ENCODE data around the gene CCDC91.

Gene CCDC91

DNA sequence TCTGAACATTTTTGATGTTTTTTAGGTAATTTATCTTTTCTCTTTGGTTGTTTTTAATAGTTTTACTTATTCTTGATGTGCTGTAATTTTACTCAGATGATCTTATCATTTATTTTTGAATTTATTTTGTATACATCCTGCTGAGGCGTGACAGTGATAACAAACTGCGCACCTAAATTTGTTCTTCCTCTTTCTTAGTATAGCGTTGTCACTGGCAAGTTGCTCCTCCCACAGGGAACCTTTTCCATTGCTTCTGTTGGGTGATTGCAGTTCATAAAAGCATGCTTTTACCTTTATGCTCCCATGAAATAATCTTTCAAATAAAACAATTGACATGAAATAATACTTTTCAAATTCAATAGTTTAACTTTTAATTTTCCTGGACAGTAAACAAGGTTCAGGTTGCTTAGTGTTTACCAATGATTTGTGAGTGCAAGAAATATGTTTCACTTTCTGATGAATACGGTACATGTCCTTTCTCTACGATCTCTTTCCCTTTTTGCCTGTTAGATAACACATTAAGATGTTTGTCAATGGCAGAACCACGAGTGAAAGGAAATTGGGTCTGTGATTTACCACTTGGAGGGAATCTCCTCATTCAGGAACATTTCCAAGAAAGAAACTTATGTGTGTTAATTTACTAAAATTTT is 223.3 kb downstream of the CCDC91 start:
- H3K9ac ChIP-seq (ENCODE audit: low read length), result no peak overlapping the region
- WGBS (ENCODE audit: extremely low coverage, insufficient coverage, insufficient read length), result no CpG with 5 or more reads among the region's 6 CpGs
- no peak overlapping the region for H4K91ac ChIP-seq (ENCODE audit: low read depth, low read length)
- no peak overlapping the region for H2AFZ ChIP-seq (ENCODE audit: insufficient read depth, low read length, poor library complexity)
- DNase-seq, result no peak
- no peaks in the 10 kb centered on the region for H3K4me1 ChIP-seq (ENCODE audit: control insufficient read depth in 1 of 2, insufficient read depth in 2 of 2, low read length in 2 of 2)
- no peak overlapping the region for H3K18ac ChIP-seq (ENCODE audit: low read length)
- H4K12ac ChIP-seq (ENCODE audit: low read depth, low read length), result no peak overlapping the region
- no peak overlapping the region for H3K14ac ChIP-seq (ENCODE audit: low read length)
- no peaks in the 10 kb centered on the region for H3K27me3 ChIP-seq (ENCODE audit: insufficient read depth, low read length)
- H3K79me2 ChIP-seq (ENCODE audit: control insufficient read depth, insufficient read depth, low read length, poor library complexity), result no peaks in the 10 kb centered on the region
- no peaks in the 10 kb centered on the region for H3K79me1 ChIP-seq (ENCODE audit: low read length)
- no peak overlapping the region for H2BK5ac ChIP-seq (ENCODE audit: low read depth, low read length, poor library complexity)
- no peak overlapping the region for H3K4ac ChIP-seq (ENCODE audit: low read depth, low read length)
- no peak overlapping the region for H3K4me3 ChIP-seq (ENCODE audit: low read depth, low read length)
- H3K36me3 ChIP-seq (ENCODE audit: control insufficient read depth in 1 of 2, insufficient read depth in 2 of 2, low read length in 2 of 2), result no peaks in the 10 kb centered on the region
- no peak overlapping the region for H4K8ac ChIP-seq (ENCODE audit: low read depth, low read length)
- H2BK120ac ChIP-seq (ENCODE audit: insufficient read depth, low read length, poor library complexity), result no peak overlapping the region
- no peak overlapping the region for H2AK5ac ChIP-seq (ENCODE audit: low read length)
- H2BK12ac ChIP-seq (ENCODE audit: low read length), result no peak overlapping the region
- H3K4me2 ChIP-seq (ENCODE audit: low read length), result no peak overlapping the region
- no peak overlapping the region for H3K27ac ChIP-seq (ENCODE audit: low read depth, low read length)
- H3K23ac ChIP-seq (ENCODE audit: low read length), result no peak overlapping the region
- peaks cover 2% of the 10 kb centered on the region for H3K9me3 ChIP-seq (ENCODE audit: insufficient read depth, low read depth, low read length)

DNA sequence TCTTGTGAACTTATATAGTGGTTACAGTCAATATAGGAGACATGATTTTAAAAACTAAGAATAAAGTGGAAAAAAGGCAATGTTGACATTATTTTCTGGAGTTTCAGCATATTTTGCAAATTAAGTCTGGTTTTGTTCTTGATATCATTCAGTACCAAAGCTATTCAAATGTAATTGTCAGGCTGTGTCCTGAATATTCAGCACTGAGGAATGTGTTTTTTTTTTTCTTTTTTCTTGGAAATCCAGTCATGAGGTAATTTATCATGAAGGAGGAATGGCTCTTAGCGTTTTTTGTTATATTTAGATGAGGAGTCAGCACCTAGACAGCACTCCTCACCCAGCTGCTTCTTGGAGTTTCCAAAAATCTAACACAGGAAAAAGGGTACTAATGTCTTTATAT is 225.5 kb downstream of the CCDC91 start:
- Histone ChIP-seq H3K27me3 (ENCODE audit: insufficient read depth, low read length) (no peaks in the 10 kb centered on the region), H4K12ac (ENCODE audit: low read depth, low read length) (no peak overlapping the region), H3K4me1 (ENCODE audit: control insufficient read depth in 1 of 2, insufficient read depth in 2 of 2, low read length in 2 of 2) (no peaks in the 10 kb centered on the region), H3K4me3 (ENCODE audit: low read depth, low read length) (no peak overlapping the region), H3K23ac (ENCODE audit: low read length) (no peak overlapping the region), H3K18ac (ENCODE audit: low read length) (no peak overlapping the region), H2AK5ac (ENCODE audit: low read length) (no peak overlapping the region), H3K9me3 (ENCODE audit: insufficient read depth, low read depth, low read length) (peaks cover 2% of the 10 kb centered on the region), H3K9ac (ENCODE audit: low read length) (no peak overlapping the region), H3K79me2 (ENCODE audit: control insufficient read depth, insufficient read depth, low read length, poor library complexity) (no peaks in the 10 kb centered on the region), H3K79me1 (ENCODE audit: low read length) (no peaks in the 10 kb centered on the region), H2AFZ (ENCODE audit: insufficient read depth, low read length, poor library complexity) (no peak overlapping the region), H2BK120ac (ENCODE audit: insufficient read depth, low read length, poor library complexity) (no peak overlapping the region), H4K8ac (ENCODE audit: low read depth, low read length) (no peak overlapping the region), H2BK12ac (ENCODE audit: low read length) (no peak overlapping the region), H3K4ac (ENCODE audit: low read depth, low read length) (no peak overlapping the region), H3K14ac (ENCODE audit: low read length) (no peak overlapping the region), H3K4me2 (ENCODE audit: low read length) (no peak overlapping the region), H3K27ac (ENCODE audit: low read depth, low read length) (no peak overlapping the region), H3K36me3 (ENCODE audit: control insufficient read depth in 1 of 2, insufficient read depth in 2 of 2, low read length in 2 of 2) (no peaks in the 10 kb centered on the region), H4K91ac (ENCODE audit: low read depth, low read length) (no peak overlapping the region), H2BK5ac (ENCODE audit: low read depth, low read length, poor library complexity) (no peak overlapping the region)
- DNase-seq, result peak in 1 of 2 donors; percentile 44
- WGBS (ENCODE audit: extremely low coverage, insufficient coverage, insufficient read length), result no CpG with 5 or more reads among the region's 1 CpG

DNA sequence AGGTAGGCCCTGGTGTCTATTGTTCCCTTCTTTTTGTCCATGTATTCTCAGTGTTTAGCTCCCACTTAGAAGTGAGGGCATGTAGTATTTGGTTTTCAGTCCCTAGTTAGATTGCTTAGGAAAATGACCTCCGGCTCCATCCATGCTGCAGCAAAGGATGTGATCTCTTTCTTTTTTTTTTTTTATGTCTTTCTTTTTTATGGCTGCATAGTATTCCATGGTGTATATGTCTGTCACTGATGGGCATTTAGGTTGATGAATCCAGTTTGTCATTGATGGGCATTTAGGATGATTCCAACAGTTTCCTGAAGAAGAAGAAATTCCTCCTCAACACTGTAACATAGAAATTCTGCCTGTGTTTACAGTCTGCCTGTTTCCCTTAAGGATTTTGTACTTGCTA is 231.1 kb downstream of the CCDC91 start:
- H3K79me2 ChIP-seq (ENCODE audit: control insufficient read depth, insufficient read depth, low read length, poor library complexity), result no peaks in the 10 kb centered on the region
- H4K12ac ChIP-seq (ENCODE audit: low read depth, low read length), result no peak overlapping the region

GRCh38 chr12:28424965-28425364 is 234.7 kb downstream of the CCDC91 start:
- Histone ChIP-seq H2BK5ac (ENCODE audit: low read depth, low read length, poor library complexity) (no peak overlapping the region), H3K4me1 (ENCODE audit: control insufficient read depth in 1 of 2, insufficient read depth in 2 of 2, low read length in 2 of 2) (no peaks in the 10 kb centered on the region), H2BK120ac (ENCODE audit: insufficient read depth, low read length, poor library complexity) (no peak overlapping the region), H4K91ac (ENCODE audit: low read depth, low read length) (no peak overlapping the region), H2AK5ac (ENCODE audit: low read length) (no peak overlapping the region), H3K27ac (ENCODE audit: low read depth, low read length) (no peak overlapping the region), H2AFZ (ENCODE audit: insufficient read depth, low read length, poor library complexity) (no peak overlapping the region), H3K4ac (ENCODE audit: low read depth, low read length) (no peak overlapping the region), H4K12ac (ENCODE audit: low read depth, low read length) (no peak overlapping the region), H3K36me3 (ENCODE audit: control insufficient read depth in 1 of 2, insufficient read depth in 2 of 2, low read length in 2 of 2) (no peaks in the 10 kb centered on the region), H3K79me1 (ENCODE audit: low read length) (no peaks in the 10 kb centered on the region), H3K4me3 (ENCODE audit: low read depth, low read length) (no peak overlapping the region), H3K18ac (ENCODE audit: low read length) (no peak overlapping the region), H3K27me3 (ENCODE audit: insufficient read depth, low read length) (no peaks in the 10 kb centered on the region), H4K8ac (ENCODE audit: low read depth, low read length) (no peak overlapping the region), H3K4me2 (ENCODE audit: low read length) (no peak overlapping the region), H3K14ac (ENCODE audit: low read length) (no peak overlapping the region), H2BK12ac (ENCODE audit: low read length) (no peak overlapping the region), H3K9me3 (ENCODE audit: insufficient read depth, low read depth, low read length) (no peaks in the 10 kb centered on the region), H3K23ac (ENCODE audit: low read length) (no peak overlapping the region), H3K9ac (ENCODE audit: low read length) (no peak overlapping the region), H3K79me2 (ENCODE audit: control insufficient read depth, insufficient read depth, low read length, poor library complexity) (no peaks in the 10 kb centered on the region)
- no CpG with 5 or more reads among the region's 3 CpGs for WGBS (ENCODE audit: extremely low coverage, insufficient coverage, insufficient read length)
- DNase-seq, result no peak

More for the DNA sequence above, 231.1 kb downstream of the CCDC91 start:
- H3K4me1 ChIP-seq (ENCODE audit: control insufficient read depth in 1 of 2, insufficient read depth in 2 of 2, low read length in 2 of 2), result no peaks in the 10 kb centered on the region
- H3K4ac ChIP-seq (ENCODE audit: low read depth, low read length), result no peak overlapping the region
- no peaks in the 10 kb centered on the region for H3K27me3 ChIP-seq (ENCODE audit: insufficient read depth, low read length)
- H3K18ac ChIP-seq (ENCODE audit: low read length), result no peak overlapping the region
- no peaks in the 10 kb centered on the region for H3K36me3 ChIP-seq (ENCODE audit: control insufficient read depth in 1 of 2, insufficient read depth in 2 of 2, low read length in 2 of 2)
- H2BK12ac ChIP-seq (ENCODE audit: low read length), result no peak overlapping the region
- H3K27ac ChIP-seq (ENCODE audit: low read depth, low read length), result no peak overlapping the region
- no peak overlapping the region for H3K4me2 ChIP-seq (ENCODE audit: low read length)
- H2BK5ac ChIP-seq (ENCODE audit: low read depth, low read length, poor library complexity), result no peak overlapping the region
- no CpG with 5 or more reads among the region's 1 CpG for WGBS (ENCODE audit: extremely low coverage, insufficient coverage, insufficient read length)
- no peak overlapping the region for H4K8ac ChIP-seq (ENCODE audit: low read depth, low read length)
- H3K4me3 ChIP-seq (ENCODE audit: low read depth, low read length), result no peak overlapping the region
- H3K79me1 ChIP-seq (ENCODE audit: low read length), result no peaks in the 10 kb centered on the region
- no peak overlapping the region for H3K23ac ChIP-seq (ENCODE audit: low read length)
- H3K9ac ChIP-seq (ENCODE audit: low read length), result no peak overlapping the region
- H3K14ac ChIP-seq (ENCODE audit: low read length), result no peak overlapping the region
- H3K9me3 ChIP-seq (ENCODE audit: insufficient read depth, low read depth, low read length), result no peaks in the 10 kb centered on the region
- no peak overlapping the region for H4K91ac ChIP-seq (ENCODE audit: low read depth, low read length)
- no peak overlapping the region for H2BK120ac ChIP-seq (ENCODE audit: insufficient read depth, low read length, poor library complexity)
- no peak overlapping the region for H2AK5ac ChIP-seq (ENCODE audit: low read length)
- DNase-seq, result no peak
- H2AFZ ChIP-seq (ENCODE audit: insufficient read depth, low read length, poor library complexity), result no peak overlapping the region

Data from trophoblast cell (in vitro differentiated cells and primary cell).